H9 (cell line): ENCODE results near the gene KRTAP5-7. TPM values are rescaled to one million over a fixed set of nuclear protein-coding genes. Genes with fewer than 3 reads are reported as not detected.

Experiments used
- DNase-seq: peaks from one replicate; pipeline ENCODE4 v3.0.0-alpha.2; 2017
- H2AFZ ChIP-seq: one replicate; pipeline ENCODE4 v1.6.1; 2013; ENCODE audit warnings: mild to moderate bottlenecking, low read length, control low read depth, moderate library complexity
- H2AK5ac ChIP-seq: 2 replicates; pipeline ENCODE4 v1.6.1; 2013; ENCODE audit warnings: low read length, control low read depth, mixed read lengths; ENCODE audit not compliant: insufficient read length
- H2BK120ac ChIP-seq: one replicate; pipeline ENCODE4 v1.6.1; 2013; ENCODE audit warnings: low read depth, mild to moderate bottlenecking, low read length, control low read depth, inconsistent platforms; ENCODE audit not compliant: poor library complexity, severe bottlenecking
- H2BK12ac ChIP-seq: 2 replicates; pipeline ENCODE4 v1.6.1; 2013; ENCODE audit warnings: low read length, control low read depth, mixed read lengths, low read depth; ENCODE audit not compliant: insufficient read length
- H2BK15ac ChIP-seq: 2 replicates; pipeline ENCODE4 v1.6.1; 2013; ENCODE audit warnings: low read depth, low read length, control low read depth
- H2BK20ac ChIP-seq: one replicate; pipeline ENCODE4 v1.6.1; 2013; ENCODE audit warnings: low read depth, mild to moderate bottlenecking, low read length, control low read depth, inconsistent platforms; ENCODE audit not compliant: poor library complexity, severe bottlenecking
- H2BK5ac ChIP-seq: 2 replicates; pipeline ENCODE4 v1.6.1; 2013; ENCODE audit warnings: low read length, control low read depth, mixed read lengths; ENCODE audit not compliant: insufficient read length
- H3K14ac ChIP-seq: 2 replicates; pipeline ENCODE4 v1.6.1; 2013; ENCODE audit warnings: low read length, control low read depth; ENCODE audit not compliant: insufficient read depth
- H3K18ac ChIP-seq: 2 replicates; pipeline ENCODE4 v1.6.1; 2013; ENCODE audit warnings: low read depth, mild to moderate bottlenecking, mixed read lengths, low read length, control low read depth; ENCODE audit not compliant: insufficient read length
- H3K23ac ChIP-seq: 2 replicates; pipeline ENCODE4 v1.6.1; 2013; ENCODE audit warnings: low read length, control low read depth, mixed read lengths, low read depth; ENCODE audit not compliant: insufficient read length
- H3K23me2 ChIP-seq: 2 replicates; pipeline ENCODE4 v1.6.1; 2013; ENCODE audit warnings: low read depth, mild to moderate bottlenecking, mixed read lengths, low read length, control low read depth; ENCODE audit not compliant: insufficient read length, poor library complexity, severe bottlenecking
- H3K27ac ChIP-seq: 2 replicates; pipeline ENCODE4 v1.5.1; 2013; ENCODE audit warnings: low read length, control low read depth, mixed read lengths, low read depth; ENCODE audit not compliant: insufficient read length
- H3K27me3 ChIP-seq: 2 replicates; pipeline ENCODE4 v1.6.1; 2013; ENCODE audit warnings: low read length, control low read depth, inconsistent platforms; ENCODE audit not compliant: insufficient read depth
- H3K4ac ChIP-seq: 2 replicates; pipeline ENCODE4 v1.6.1; 2013; ENCODE audit warnings: low read depth, mild to moderate bottlenecking, control low read depth, inconsistent platforms, low read length, moderate library complexity
- H3K4me1 ChIP-seq: 2 replicates; pipeline ENCODE4 v1.6.1; 2013; ENCODE audit warnings: low read length, control low read depth, inconsistent platforms; ENCODE audit not compliant: insufficient read depth
- H3K4me2 ChIP-seq: 2 replicates; pipeline ENCODE4 v1.6.1; 2013; ENCODE audit warnings: low read length, control low read depth, mixed read lengths; ENCODE audit not compliant: insufficient read length, insufficient read depth
- H3K56ac ChIP-seq: 2 replicates; pipeline ENCODE4 v1.6.1; 2013; ENCODE audit warnings: low read depth, mild to moderate bottlenecking, mixed read lengths, low read length, control low read depth; ENCODE audit not compliant: insufficient read length
- H3K79me1 ChIP-seq: 2 replicates; pipeline ENCODE4 v1.6.1; 2013; ENCODE audit warnings: low read depth, mild to moderate bottlenecking, moderate library complexity, low read length, control low read depth, inconsistent platforms; ENCODE audit not compliant: insufficient read depth, poor library complexity, severe bottlenecking
- H3K79me2 ChIP-seq: 2 replicates; pipeline ENCODE4 v1.6.1; 2013; ENCODE audit warnings: low read length, control low read depth, inconsistent platforms; ENCODE audit not compliant: insufficient read depth
- H3K9ac ChIP-seq: 2 replicates; pipeline ENCODE4 v1.6.1; 2013; ENCODE audit warnings: low read length, control low read depth, mixed read lengths; ENCODE audit not compliant: insufficient read length; ENCODE audit errors: extremely low read depth
- H3K9me3 ChIP-seq: one replicate; pipeline ENCODE4 v1.6.1; 2013; ENCODE audit warnings: low read depth, low read length, inconsistent platforms; ENCODE audit not compliant: control insufficient read depth
- H3T11ph ChIP-seq: one replicate; pipeline ENCODE4 v1.6.1; 2013; ENCODE audit warnings: mild to moderate bottlenecking, low read length, control low read depth, inconsistent platforms
- H4K20me1 ChIP-seq: one replicate; pipeline ENCODE4 v1.6.1; 2013; ENCODE audit not compliant: control insufficient read depth, insufficient read length, insufficient read depth
- H4K5ac ChIP-seq: 2 replicates; pipeline ENCODE4 v1.6.1; 2013; ENCODE audit warnings: low read depth, mild to moderate bottlenecking, mixed read lengths, low read length, control low read depth; ENCODE audit not compliant: insufficient read length
- H4K8ac ChIP-seq: replicated peaks from 2 replicates; pipeline ENCODE4 v1.6.1; 2013; ENCODE audit warnings: low read length, control low read depth, mixed read lengths, low read depth; ENCODE audit not compliant: insufficient read length
- H4K91ac ChIP-seq: 2 replicates; pipeline ENCODE4 v1.6.1; 2013; ENCODE audit warnings: low read depth, mild to moderate bottlenecking, moderate library complexity, mixed read lengths, low read length, control low read depth; ENCODE audit not compliant: insufficient read length
- H3K27ac Mint-ChIP-seq, 3 experiments: 2 replicates in 2 of 3; 3 replicates in 1 of 3; pipeline ENCODE4 v1.8.0; 2020 to 2021; ENCODE audit warnings: mixed read lengths in 3 of 3, mild to moderate bottlenecking in 1 of 3, moderate library complexity in 1 of 3
- H3K27me3 Mint-ChIP-seq: 2 replicates; pipeline ENCODE4 v1.8.0; 2021; ENCODE audit warnings: low read depth, mild to moderate bottlenecking, moderate library complexity, mixed read lengths
- H3K36me3 Mint-ChIP-seq, 3 experiments: 2 replicates in 2 of 3; 3 replicates in 1 of 3; pipeline ENCODE4 v1.8.0; 2020 to 2021; ENCODE audit warnings: low read depth in 3 of 3, mixed read lengths in 3 of 3; ENCODE audit not compliant: insufficient read depth in 1 of 3
- H3K4me1 Mint-ChIP-seq, 2 experiments: 2 replicates each; pipeline ENCODE4 v1.8.0; 2020; ENCODE audit warnings: mixed read lengths in 2 of 2
- H3K4me3 Mint-ChIP-seq, 2 experiments: 2 replicates in 1 of 2; 3 replicates in 1 of 2; pipeline ENCODE4 v1.8.0; 2020 to 2021; ENCODE audit warnings: mild to moderate bottlenecking in 2 of 2, mixed read lengths in 2 of 2, moderate library complexity in 1 of 2
- H3K9me3 Mint-ChIP-seq, 2 experiments: 2 replicates in 1 of 2; 3 replicates in 1 of 2; pipeline ENCODE4 v1.8.0; 2020; ENCODE audit warnings: mild to moderate bottlenecking in 2 of 2, mixed read lengths in 2 of 2, moderate library complexity in 1 of 2
- CTCF ChIP-seq: fragments of 200-600 bp; sonication (generic); conservative IDR thresholded peaks from 3 replicates; pipeline ENCODE4 v1.8.0; 2021; ENCODE audit warnings: antibody characterized with exemption, mild to moderate bottlenecking
- total RNA-seq: library from RNA; stranded (reverse); gene quantifications from 2 replicates; pipeline ENCODE4 v1.2.1, GENCODE V29; 2021

The KRTAP5-7 gene
- total RNA-seq, 1 experiment from 2014 or later = not detected

GRCh38 chr11:71557257-71557656 lies 30.2 kb downstream of the KRTAP5-7 start:
- H4K8ac ChIP-seq = no peak overlapping the region
- DNase-seq = no peak
- no peak overlapping the region for H2BK120ac ChIP-seq
- H3K36me3 Mint-ChIP-seq = peaks cover 2 to 6% (median 5%) of the 10 kb centered on the region in 3 experiments; a peak in 4 of 7 replicates
- H4K20me1 ChIP-seq = no peaks in the 10 kb centered on the region
- no peak overlapping the region for H3K9ac ChIP-seq
- H3K18ac ChIP-seq = no peak overlapping the region
- H3K27ac Mint-ChIP-seq = no peak overlapping the region
- H3K9me3 Mint-ChIP-seq = peaks cover 24 to 25% of the 10 kb centered on the region in 2 experiments
- H4K91ac ChIP-seq = no peak overlapping the region
- H3K56ac ChIP-seq = no peak overlapping the region
- H3K4me2 ChIP-seq = no peak overlapping the region
- H2BK20ac ChIP-seq = no peak overlapping the region
- no peak overlapping the region for H2BK12ac ChIP-seq
- H3K23ac ChIP-seq = no peak overlapping the region
- H3K79me2 ChIP-seq = no peaks in the 10 kb centered on the region
- peaks cover 0 to 3% of the 10 kb centered on the region in 2 experiments; a peak in 1 of 4 replicates for H3K4me1 Mint-ChIP-seq
- no peak overlapping the region for H2AK5ac ChIP-seq
- H2BK15ac ChIP-seq = no peak overlapping the region
- no peak overlapping the region for H2BK5ac ChIP-seq
- no peaks in the 10 kb centered on the region for H3K23me2 ChIP-seq
- H3K9me3 ChIP-seq = no peaks in the 10 kb centered on the region
- peaks cover 9% of the 10 kb centered on the region for H3K27me3 Mint-ChIP-seq
- no peak overlapping the region for H3K27ac ChIP-seq
- TF ChIP-seq CTCF = no peak
- no peaks in the 10 kb centered on the region for H3K4me1 ChIP-seq
- H3T11ph ChIP-seq = no peak overlapping the region
- H3K14ac ChIP-seq = no peak overlapping the region
- no peaks in the 10 kb centered on the region for H3K79me1 ChIP-seq
- no peak overlapping the region for H2AFZ ChIP-seq
- H3K4me3 Mint-ChIP-seq = no peak overlapping the region
- H3K27me3 ChIP-seq = no peaks in the 10 kb centered on the region
- H4K5ac ChIP-seq = no peak overlapping the region
- no peak overlapping the region for H3K4ac ChIP-seq
